GM12892 (cell line): ENCODE measurements around the gene RSF1.

Experiments
- POLR2A ChIP-seq: IDR thresholded peaks from 2 replicates; pipeline ENCODE4 v1.6.1; 2011; ENCODE audit warnings: low read depth, low read length, control low read depth
- TAF1 ChIP-seq: IDR thresholded peaks from 2 replicates; pipeline ENCODE4 v1.6.1; 2011; ENCODE audit warnings: low read depth, mild to moderate bottlenecking, control low read depth, low read length, borderline replicate concordance

GRCh38 chr11:77656362-77656761 lies 164.2 kb downstream of the RSF1 start:
- TF ChIP-seq TAF1: no peak
- no peak for TF ChIP-seq POLR2A
